Endothelial cell of umbilical vein (primary cell): ENCODE results near the gene FJX1.

ENCODE experiments used
- CTCF ChIP-seq, 2 donors: IDR thresholded peaks; 1 replicate in 1 of 2; 2 replicates in 1 of 2; pipeline ENCODE4 v1.5.1; 2011; ENCODE audit warnings: low read length in 2 of 2, mild to moderate bottlenecking in 2 of 2, moderate library complexity in 2 of 2, control low read depth in 1 of 2, inconsistent platforms in 1 of 2, low read depth in 1 of 2; ENCODE audit not compliant: insufficient read depth in 1 of 2; ENCODE audit errors: extremely low read depth in 1 of 2
- EZH2 ChIP-seq: IDR thresholded peaks from 2 replicates; pipeline ENCODE4 v1.6.1; 2012; ENCODE audit warnings: borderline replicate concordance, low read depth, mild to moderate bottlenecking, moderate library complexity, low read length, inconsistent platforms; ENCODE audit not compliant: severe bottlenecking
- FOS ChIP-seq: IDR thresholded peaks from 2 replicates; pipeline ENCODE4 v1.6.1; 2011; ENCODE audit warnings: mild to moderate bottlenecking, low read length, moderate library complexity, borderline replicate concordance; ENCODE audit not compliant: insufficient read depth
- GATA2 ChIP-seq: IDR thresholded peaks from 2 replicates; pipeline ENCODE4 v1.7.0; 2011; ENCODE audit warnings: low read depth, mild to moderate bottlenecking, moderate library complexity, mixed read lengths, low read length; ENCODE audit not compliant: insufficient read length, insufficient read depth
- JUN ChIP-seq: IDR thresholded peaks from 2 replicates; pipeline ENCODE4 v1.6.1; 2011; ENCODE audit warnings: borderline replicate concordance, low read depth; ENCODE audit not compliant: insufficient read length, insufficient read depth
- MYC ChIP-seq: IDR thresholded peaks from one replicate; pipeline ENCODE4 v1.6.1; 2011; ENCODE audit warnings: mild to moderate bottlenecking, low read depth, low read length
- POLR2A ChIP-seq: IDR thresholded peaks from 2 replicates; pipeline ENCODE4 v1.6.1; 2012; ENCODE audit warnings: low read depth, mild to moderate bottlenecking, control low read depth, low read length
- POLR2AphosphoS5 ChIP-seq: IDR thresholded peaks from 2 replicates; pipeline ENCODE4 v1.6.1; 2012; ENCODE audit warnings: low read depth, mild to moderate bottlenecking, control low read depth, low read length, moderate library complexity; ENCODE audit not compliant: insufficient read depth
- TF ChIP-seq, protein P1 (sequence below): IDR thresholded peaks from 2 replicates; pipeline ENCODE4 v1.6.1; 2011; ENCODE audit not compliant: insufficient read depth, insufficient read length

DNA sequence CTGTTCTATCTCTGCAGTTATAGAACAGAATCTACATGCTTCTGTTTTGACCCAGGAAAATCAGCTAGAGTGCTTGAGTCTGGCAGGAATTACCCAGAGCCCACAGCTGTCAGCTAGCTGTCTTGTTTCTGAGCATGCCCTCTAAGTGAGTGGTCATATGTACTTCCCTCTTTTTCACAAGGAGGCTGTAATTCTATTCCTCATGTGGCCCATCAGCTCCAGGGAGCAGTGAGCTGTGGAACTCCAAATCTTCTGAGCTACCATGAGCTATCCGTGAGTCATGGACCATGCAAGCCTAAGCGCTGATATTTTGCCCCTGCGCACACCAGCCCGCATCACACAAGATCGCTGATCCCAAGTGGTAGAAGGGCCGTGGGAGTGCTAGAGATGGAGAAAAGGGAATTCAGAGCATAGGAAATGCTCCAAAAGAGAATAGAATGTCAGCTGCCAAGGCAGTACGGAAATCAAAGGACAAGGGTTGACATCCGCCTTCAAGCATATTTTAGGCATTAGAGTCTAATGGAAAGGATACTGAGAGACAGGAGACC is 5.4 kb downstream of the FJX1 start:
- TF ChIP-seq POLR2AphosphoS5 = no peak
- no peak for TF ChIP-seq MYC
- no peak for TF ChIP-seq CTCF (IDR thresholded peaks at IDR 0.05; ENCODE audit: extremely low read depth in 1 of 2, insufficient read depth in 1 of 2, low read depth in 1 of 2, low read length in 2 of 2)
- no peak for TF ChIP-seq POLR2A
- TF ChIP-seq, protein P1, sequence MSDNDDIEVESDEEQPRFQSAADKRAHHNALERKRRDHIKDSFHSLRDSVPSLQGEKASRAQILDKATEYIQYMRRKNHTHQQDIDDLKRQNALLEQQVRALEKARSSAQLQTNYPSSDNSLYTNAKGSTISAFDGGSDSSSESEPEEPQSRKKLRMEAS = no peak
- no peak for TF ChIP-seq EZH2
- no peak for TF ChIP-seq GATA2
- TF ChIP-seq JUN = no peak
- TF ChIP-seq FOS = peak; percentile 54
